Chondrocyte (in vitro differentiated cells): Measurements from ENCODE around the gene TTC29. TPM values are rescaled to one million over a fixed set of nuclear protein-coding genes. Genes with fewer than 3 reads are reported as not detected.

Source experiments
- DNase-seq: peaks from one replicate; pipeline ENCODE4 v3.0.0; 2021; ENCODE audit warnings: mixed read lengths, low spot score
- H3K27ac Mint-ChIP-seq: one replicate; pipeline ENCODE4 v1.8.0; 2021; ENCODE audit warnings: mild to moderate bottlenecking, moderate library complexity, mixed read lengths; ENCODE audit not compliant: unreplicated experiment
- H3K27me3 Mint-ChIP-seq: 2 replicates; pipeline ENCODE4 v1.8.0; 2021; ENCODE audit warnings: low read depth, mixed read lengths
- H3K36me3 Mint-ChIP-seq: 2 replicates; pipeline ENCODE4 v1.8.0; 2021; ENCODE audit warnings: low read depth, mixed read lengths
- H3K4me1 Mint-ChIP-seq: 2 replicates; pipeline ENCODE4 v1.8.0; 2021; ENCODE audit warnings: low read depth, mild to moderate bottlenecking, mixed read lengths
- H3K4me3 Mint-ChIP-seq: one replicate; pipeline ENCODE4 v1.8.0; 2021; ENCODE audit warnings: mild to moderate bottlenecking, moderate library complexity, mixed read lengths; ENCODE audit not compliant: unreplicated experiment
- H3K9me3 Mint-ChIP-seq: 2 replicates; pipeline ENCODE4 v1.8.0; 2021; ENCODE audit warnings: low read depth, mixed read lengths
- total RNA-seq: library from RNA; stranded (reverse); gene quantifications from 3 replicates; pipeline ENCODE4 v1.2.1, GENCODE V29; 2021
- TF ChIP-seq, protein P1 (sequence below): fragments of 200-600 bp; sonication (generic); IDR thresholded peaks from 2 replicates; pipeline ENCODE4 v1.5.0; 2021; ENCODE audit warnings: antibody characterized with exemption, mild to moderate bottlenecking, moderate library complexity

Gene TTC29
- total RNA-seq, 1 donor from 2014 or later: 0.20 TPM

DNA sequence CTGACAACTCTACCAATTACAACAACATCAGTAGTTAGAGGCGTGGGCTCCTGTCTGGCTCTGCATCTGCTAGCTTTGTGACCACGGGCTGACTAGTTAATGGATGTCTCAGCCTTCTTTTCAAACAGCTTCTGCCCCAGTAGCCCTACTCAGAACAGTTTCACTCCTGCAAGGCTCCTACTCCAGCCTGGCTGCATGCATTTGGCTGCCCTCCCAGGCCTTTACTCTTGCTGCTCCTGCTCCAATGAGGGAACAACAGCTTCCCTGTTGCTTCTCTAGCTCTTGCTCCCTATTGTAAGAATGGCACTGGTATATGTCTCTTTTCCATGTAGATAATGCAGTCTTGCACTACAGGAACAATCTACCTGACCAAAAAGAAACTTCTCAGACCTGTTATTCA is 93.3 kb downstream of the TTC29 start:
- H3K4me1 Mint-ChIP-seq: no peaks in the 10 kb centered on the region
- no peaks in the 10 kb centered on the region for H3K36me3 Mint-ChIP-seq
- TF ChIP-seq, protein P1, sequence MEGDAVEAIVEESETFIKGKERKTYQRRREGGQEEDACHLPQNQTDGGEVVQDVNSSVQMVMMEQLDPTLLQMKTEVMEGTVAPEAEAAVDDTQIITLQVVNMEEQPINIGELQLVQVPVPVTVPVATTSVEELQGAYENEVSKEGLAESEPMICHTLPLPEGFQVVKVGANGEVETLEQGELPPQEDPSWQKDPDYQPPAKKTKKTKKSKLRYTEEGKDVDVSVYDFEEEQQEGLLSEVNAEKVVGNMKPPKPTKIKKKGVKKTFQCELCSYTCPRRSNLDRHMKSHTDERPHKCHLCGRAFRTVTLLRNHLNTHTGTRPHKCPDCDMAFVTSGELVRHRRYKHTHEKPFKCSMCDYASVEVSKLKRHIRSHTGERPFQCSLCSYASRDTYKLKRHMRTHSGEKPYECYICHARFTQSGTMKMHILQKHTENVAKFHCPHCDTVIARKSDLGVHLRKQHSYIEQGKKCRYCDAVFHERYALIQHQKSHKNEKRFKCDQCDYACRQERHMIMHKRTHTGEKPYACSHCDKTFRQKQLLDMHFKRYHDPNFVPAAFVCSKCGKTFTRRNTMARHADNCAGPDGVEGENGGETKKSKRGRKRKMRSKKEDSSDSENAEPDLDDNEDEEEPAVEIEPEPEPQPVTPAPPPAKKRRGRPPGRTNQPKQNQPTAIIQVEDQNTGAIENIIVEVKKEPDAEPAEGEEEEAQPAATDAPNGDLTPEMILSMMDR: no peak
- no peak overlapping the region for H3K27ac Mint-ChIP-seq
- H3K9me3 Mint-ChIP-seq: no peaks in the 10 kb centered on the region
- peaks cover 19% of the 10 kb centered on the region for H3K27me3 Mint-ChIP-seq
- no peak for DNase-seq
- no peak overlapping the region for H3K4me3 Mint-ChIP-seq

DNA sequence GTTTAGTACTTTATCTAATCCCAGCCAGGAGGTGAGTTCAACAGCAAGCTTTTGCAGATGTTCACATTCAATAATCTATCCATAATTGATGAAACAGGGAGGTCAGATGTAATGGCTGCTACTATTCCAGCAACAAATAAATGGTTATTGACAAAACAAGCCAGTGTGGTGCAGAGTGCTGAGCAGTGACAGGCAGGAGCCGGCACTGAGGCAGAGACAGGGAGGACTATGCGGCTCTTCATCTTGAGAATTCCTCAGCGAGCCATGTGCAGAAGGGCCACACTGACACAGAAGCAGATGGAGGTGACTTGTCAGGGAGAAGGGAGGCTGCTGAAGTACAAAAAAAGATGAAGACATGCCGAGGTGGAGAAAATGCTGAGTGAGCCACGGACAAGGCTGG is 98.3 kb downstream of the TTC29 start:
- H3K4me3 Mint-ChIP-seq: no peak overlapping the region
- peaks cover 11% of the 10 kb centered on the region for H3K27me3 Mint-ChIP-seq

DNA sequence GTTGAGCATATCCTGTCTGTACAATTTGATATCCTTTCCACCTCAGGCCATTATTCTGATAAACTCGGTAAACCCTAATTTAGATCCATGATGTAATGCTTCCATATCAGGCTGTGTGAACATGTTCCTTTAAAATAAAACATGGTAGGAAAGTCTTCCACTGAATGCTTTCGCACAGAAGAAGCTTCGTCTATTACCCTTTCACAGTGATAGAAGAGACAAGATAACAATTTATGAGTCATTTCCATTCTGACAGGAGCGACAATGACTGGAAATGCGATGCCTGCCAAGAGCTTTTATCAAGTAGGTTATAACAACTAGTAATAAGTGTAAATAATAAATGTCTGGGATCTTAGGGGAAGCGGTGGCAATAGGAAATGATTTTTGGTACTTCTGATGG is 98.8 kb downstream of the TTC29 start:
- TF ChIP-seq, protein P1: no peak
- Mint-ChIP-seq H3K9me3 (no peaks in the 10 kb centered on the region), H3K36me3 (no peaks in the 10 kb centered on the region), H3K4me3 (no peak overlapping the region), H3K4me1 (no peaks in the 10 kb centered on the region), H3K27ac (no peak overlapping the region), H3K27me3 (peaks cover 9% of the 10 kb centered on the region)
- no peak for DNase-seq

More for the DNA sequence above, 98.3 kb downstream of the TTC29 start:
- Mint-ChIP-seq H3K27ac (no peak overlapping the region), H3K9me3 (no peaks in the 10 kb centered on the region), H3K36me3 (no peaks in the 10 kb centered on the region), H3K4me1 (no peaks in the 10 kb centered on the region)
- DNase-seq: no peak
- TF ChIP-seq, protein P1: no peak

DNA sequence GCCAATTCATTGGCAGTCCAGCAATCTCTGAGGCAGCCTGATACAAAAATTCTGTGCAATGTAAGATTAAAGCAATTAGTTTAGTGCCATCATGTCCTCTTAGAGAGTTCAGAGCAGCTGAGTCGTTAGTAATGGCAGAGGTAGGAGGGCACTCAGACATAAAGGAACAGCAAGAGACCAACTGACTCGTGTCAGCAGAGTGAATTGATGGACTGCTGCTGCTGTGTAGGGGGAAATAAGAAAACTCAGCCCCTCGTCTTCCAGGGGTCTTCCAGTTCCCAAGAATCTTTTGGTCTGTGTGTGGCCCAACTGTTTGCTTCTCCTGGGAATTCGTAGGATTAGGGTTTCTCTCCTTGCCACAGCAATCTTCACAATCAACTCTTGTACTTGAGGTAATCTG is 100.9 kb downstream of the TTC29 start:
- H3K27ac Mint-ChIP-seq: no peak overlapping the region
- no peaks in the 10 kb centered on the region for H3K4me1 Mint-ChIP-seq
- TF ChIP-seq, protein P1: no peak
- DNase-seq: no peak
- H3K36me3 Mint-ChIP-seq: no peaks in the 10 kb centered on the region
- no peak overlapping the region for H3K4me3 Mint-ChIP-seq
- peaks cover 10% of the 10 kb centered on the region for H3K27me3 Mint-ChIP-seq
- no peaks in the 10 kb centered on the region for H3K9me3 Mint-ChIP-seq

DNA sequence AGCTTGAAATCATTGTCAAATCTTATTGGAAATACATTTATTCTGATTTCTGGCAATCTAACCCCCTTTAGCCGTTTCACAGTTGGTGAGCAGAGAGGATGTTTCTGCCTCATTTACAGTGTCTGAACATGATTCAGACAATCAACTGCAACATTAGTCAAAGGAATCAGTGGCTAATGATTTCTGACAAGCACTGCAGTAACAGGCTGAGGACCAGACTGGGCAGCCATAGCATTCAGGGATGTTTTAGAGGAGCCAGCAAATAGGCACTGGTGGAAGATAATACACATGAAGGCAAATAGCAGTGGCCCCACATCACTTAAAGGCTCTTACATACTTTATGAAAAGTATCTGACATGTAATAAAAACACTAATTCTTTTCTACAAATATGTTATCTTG is 102.8 kb downstream of the TTC29 start:
- no peak for DNase-seq
- H3K9me3 Mint-ChIP-seq: no peaks in the 10 kb centered on the region

More for the DNA sequence above, 102.8 kb downstream of the TTC29 start:
- Mint-ChIP-seq H3K27me3 (peaks cover 8% of the 10 kb centered on the region), H3K36me3 (no peaks in the 10 kb centered on the region), H3K27ac (no peak overlapping the region), H3K4me1 (no peaks in the 10 kb centered on the region), H3K4me3 (no peak overlapping the region)
- TF ChIP-seq, protein P1: no peak
